ENCODE measurements around the gene CENPC.
"Not testable (repeated sequence)": the region's sequence is repeated elsewhere in the genome, so short reads cannot be mapped to it uniquely, and the experiment has no call there.

CENPC gene

DNA sequence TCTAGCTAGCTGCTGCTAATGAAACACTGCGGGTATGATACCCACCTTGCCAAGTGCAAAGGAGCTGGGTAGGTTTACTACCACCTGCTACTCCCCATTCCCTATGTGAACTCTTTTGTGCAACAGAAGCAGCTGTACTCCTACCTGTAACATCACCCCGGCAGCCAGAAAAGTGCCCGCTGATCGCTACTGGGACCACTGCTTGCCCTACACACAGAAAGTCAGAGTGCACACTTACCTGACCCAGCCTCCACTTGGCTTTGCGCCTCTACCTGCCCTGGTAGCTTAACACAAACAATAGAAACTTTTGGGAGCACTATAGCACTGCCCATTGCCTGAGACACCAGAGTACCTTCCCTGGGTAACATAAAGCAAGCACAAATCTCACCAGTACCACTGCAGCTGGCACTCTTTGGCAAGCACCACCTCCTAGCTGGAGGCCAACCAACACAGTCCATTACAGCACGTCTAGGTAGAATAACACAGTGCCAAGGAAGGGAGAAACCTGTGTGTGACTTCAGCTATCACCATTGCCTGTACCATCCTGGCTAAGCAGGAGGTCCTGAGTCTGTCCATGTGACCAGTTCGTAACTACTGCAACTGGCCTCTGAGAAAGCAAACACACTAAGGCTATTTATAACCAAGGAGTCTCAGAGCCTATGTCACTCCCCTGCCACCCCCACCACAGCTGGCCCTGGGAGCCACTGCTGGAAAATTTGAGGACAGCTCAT lies 80.1 kb downstream of the CENPC start:
- DNase-seq, result no peak

DNA sequence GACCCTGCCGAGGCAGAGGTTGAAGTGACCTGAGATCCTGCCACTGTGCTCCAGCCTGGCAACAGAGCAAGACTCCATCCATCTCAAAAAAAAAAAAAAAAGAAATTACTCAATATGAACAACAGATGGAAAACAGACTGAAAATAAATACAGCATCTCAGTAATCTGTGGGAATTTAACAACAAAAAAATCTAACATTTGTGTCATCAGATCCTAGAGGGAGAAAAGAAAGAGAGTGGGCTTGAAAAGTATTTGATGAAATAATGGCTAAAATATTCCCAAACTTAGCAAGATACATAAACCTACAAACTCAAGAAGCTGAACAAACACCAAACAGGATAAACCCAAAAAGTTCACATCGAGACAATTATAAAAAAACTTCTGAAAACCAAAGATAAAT lies 84.7 kb downstream of the CENPC start:
- DNase-seq, result no peak

- DNase-seq, result no peak
Measured at GRCh38 chr4:67459164-67459563, 86.1 kb downstream of the CENPC start.

DNA sequence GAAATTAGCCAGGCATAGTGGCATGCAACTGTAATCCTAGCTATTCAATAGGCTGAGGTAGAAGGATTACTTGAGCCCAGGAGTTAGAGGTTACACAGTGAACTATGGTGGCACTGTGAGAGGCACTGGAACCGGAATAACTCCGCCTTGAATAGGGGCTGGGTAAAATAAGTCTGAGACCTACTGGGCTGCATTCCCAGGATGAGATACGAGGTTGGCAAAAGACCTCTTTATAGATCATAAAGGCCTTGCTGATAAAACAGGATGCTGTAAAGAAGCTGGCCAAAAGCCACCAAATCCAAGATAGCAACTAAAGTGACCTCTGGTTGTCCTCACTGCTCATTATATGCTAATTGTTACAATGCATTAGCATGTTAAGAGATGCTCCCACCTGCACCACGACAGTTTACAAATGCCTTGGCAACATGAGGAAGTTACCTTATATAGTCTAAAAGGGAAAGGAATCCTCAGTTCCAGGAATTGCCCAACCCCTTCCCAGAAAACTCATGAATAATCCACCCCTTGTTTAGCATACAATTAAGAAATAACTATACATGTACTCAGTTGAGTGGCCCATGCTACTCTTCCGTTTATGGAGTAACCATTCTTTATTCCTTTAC lies 88.6 kb downstream of the CENPC start:
- no peak for DNase-seq

- DNase-seq, result not testable (repeated sequence)
Measured at GRCh38 chr4:67452846-67453205, 92.5 kb downstream of the CENPC start.

DNA sequence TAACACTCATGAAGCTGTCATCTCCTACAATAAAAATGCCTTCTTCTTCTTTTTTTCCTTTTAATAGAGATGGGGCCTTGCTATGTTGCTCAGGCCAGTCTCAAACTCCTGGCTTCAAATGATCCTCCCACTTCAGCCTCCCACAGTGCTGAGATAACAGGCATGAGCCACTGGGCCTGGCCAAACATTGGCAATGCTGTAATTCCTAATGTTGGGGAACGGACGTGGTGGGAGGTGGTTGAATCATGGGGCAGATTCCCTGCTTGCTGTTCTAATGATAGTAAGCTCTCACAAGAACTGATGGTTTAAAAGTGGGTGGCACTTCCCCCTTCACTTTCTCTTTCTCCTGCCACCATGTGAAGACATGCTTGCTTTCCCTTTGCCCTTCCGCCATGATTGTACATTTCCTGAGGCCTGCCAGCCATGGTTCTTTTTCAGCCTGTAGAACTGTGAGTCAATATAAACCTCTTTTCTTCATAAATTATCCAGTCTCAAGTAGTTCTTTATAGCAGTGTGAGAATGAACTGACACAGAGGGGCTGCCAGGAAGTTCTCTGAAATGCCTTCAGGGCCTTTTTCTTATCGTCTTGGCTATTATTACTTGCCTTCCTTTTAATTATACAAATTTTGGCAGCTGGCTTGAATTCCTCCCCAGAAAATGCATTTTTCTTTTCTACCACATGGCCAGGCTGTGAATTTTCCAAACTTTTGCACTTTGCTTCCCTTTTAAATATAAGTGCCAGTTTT lies 93.0 kb downstream of the CENPC start:
- no peak for DNase-seq

GRCh38 chr4:67451464-67451863 lies 93.8 kb downstream of the CENPC start:
- DNase-seq, result no peak

GRCh38 chr4:67448621-67449020 lies 96.7 kb downstream of the CENPC start:
- DNase-seq, result no peak

GRCh38 chr4:67447873-67448272 lies 97.4 kb downstream of the CENPC start:
- DNase-seq, result no peak

DNA sequence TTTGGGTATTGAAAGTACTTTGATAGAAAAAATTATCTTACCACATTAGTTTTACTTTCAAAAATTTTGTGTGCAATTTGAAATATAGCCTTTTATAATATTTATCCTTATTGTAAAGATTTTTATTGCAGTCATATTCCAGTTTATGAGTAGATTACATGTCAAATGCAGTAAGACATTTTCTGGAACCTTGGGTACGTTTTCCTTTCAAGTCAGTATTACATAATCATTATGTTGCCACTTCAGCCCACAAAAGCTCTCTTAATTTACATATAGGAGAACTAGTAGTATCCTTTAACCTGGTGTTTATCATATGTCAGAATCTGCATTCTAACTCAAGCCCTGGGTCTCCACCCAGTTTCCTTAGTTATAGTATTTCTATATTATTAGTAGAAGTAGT lies 98.5 kb downstream of the CENPC start:
- no peak for DNase-seq

- not testable (repeated sequence) for DNase-seq
Measured at GRCh38 chr4:67445881-67446280, 99.4 kb downstream of the CENPC start.

GRCh38 chr4:67438975-67439374 lies 106.3 kb downstream of the CENPC start:
- no peak for DNase-seq

DNA sequence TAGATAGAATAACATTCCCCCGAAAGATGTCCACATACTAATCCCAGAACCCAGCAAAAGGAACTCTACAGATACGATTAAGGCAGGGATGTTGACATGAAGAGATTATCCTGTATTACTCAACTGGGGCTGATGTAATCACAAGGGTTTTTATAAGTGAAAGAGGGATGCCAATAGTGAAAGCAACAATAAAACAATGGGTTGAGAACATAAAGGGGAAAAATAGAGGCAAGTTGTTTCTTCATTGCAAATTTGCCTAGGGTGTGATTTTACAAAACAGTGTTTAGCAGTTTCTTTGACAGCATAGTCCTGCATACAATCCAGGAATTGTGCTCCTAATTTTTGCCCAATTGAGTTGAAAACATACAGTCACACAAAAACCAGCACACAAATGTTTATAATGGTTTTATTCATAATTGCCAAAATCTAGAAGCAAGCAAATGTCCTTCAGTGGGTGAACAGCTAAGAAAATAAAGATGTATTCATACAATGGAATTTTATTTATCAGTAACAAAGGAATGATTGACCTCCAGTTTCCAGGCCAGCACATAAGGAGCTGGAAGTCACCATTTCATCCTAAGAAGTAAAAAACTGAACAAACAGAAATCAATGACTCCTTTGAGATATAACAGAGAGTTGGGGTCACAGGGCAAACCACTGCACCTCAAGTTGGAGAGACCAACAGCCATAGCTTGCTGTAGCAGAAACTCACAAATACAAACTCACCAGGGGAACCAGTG lies 107.2 kb downstream of the CENPC start:
- DNase-seq, result no peak

DNA sequence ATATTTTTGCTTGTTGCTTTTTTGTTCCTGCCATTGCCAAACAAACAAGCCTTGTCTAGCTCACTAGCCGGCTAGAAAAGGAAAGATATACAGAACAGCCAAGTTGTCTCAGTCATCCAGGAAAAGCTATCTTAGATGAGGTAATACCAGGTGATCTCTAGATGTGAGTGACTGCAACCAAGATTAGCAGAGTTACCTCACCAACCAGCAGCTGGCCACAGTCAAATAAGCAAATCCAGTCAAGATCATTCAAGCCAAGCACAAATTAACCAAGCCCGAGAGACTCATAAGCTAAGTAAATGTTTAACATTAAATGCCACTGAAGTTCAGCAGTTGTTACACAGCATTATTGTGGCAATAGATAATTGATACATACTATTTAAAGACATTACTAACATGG lies 108.6 kb downstream of the CENPC start:
- no peak for DNase-seq

GRCh38 chr4:67430989-67431388 lies 114.3 kb downstream of the CENPC start:
- DNase-seq, result no peak

DNA sequence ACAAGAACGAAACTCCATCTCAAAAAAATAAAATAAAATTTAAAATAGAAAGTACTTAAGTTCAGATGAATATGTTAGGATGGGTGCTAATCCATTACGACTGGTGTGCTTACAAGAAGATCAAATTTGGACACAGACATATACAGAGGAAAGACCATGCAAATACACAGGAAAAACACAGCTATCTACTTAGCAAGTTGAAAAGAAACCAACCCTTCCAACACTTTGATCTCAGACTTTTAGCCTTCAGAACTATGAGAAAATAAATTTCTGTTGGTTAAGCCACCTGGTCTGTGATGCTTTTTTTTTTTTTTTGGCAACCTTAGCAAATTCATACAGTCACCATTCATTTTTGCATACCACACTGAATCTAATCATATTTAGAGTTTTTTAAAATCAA lies 116.5 kb downstream of the CENPC start:
- DNase-seq, result no peak
